Karpas-422 (cell line): ENCODE results near the gene CAMSAP1. TPM values are rescaled to one million over a fixed set of nuclear protein-coding genes. Genes with fewer than 3 reads are reported as not detected.
A peak's percentile ranks its signal among the peaks of the same experiment; 100 is the strongest.

Source experiments
- DNase-seq: peaks from one replicate; pipeline ENCODE4 v3.0.0-alpha.2; 2015
- H2AFZ ChIP-seq: fragments of 200-600 bp; sonication (generic); 2 replicates; pipeline ENCODE4 v1.6.1; 2014; ENCODE audit warnings: antibody characterized with exemption, low read length, mixed read lengths
- H3K27ac ChIP-seq: fragments of 200-600 bp; sonication (generic); 2 replicates; pipeline ENCODE4 v1.5.1; 2014; ENCODE audit warnings: mild to moderate bottlenecking, low read length, moderate library complexity
- H3K27me3 ChIP-seq: fragments of 200-600 bp; sonication (generic); 2 replicates; pipeline ENCODE4 v1.6.1; 2014; ENCODE audit warnings: low read length, mixed read lengths
- H3K36me3 ChIP-seq: fragments of 200-600 bp; sonication (generic); 2 replicates; pipeline ENCODE4 v1.6.1; 2014; ENCODE audit warnings: low read length, mixed read lengths; ENCODE audit not compliant: insufficient read depth
- H3K4me1 ChIP-seq: fragments of 200-600 bp; sonication (generic); 2 replicates; pipeline ENCODE4 v1.6.1; 2014; ENCODE audit warnings: mild to moderate bottlenecking, low read length, mixed read lengths
- H3K4me2 ChIP-seq: fragments of 200-600 bp; sonication (generic); 2 replicates; pipeline ENCODE4 v1.6.1; 2014; ENCODE audit warnings: low read length, low read depth, mild to moderate bottlenecking; ENCODE audit not compliant: poor library complexity, severe bottlenecking
- H3K4me3 ChIP-seq: fragments of 200-600 bp; sonication (generic); 2 replicates; pipeline ENCODE4 v1.5.1; 2014; ENCODE audit warnings: mild to moderate bottlenecking, antibody characterized with exemption, low read length, mixed read lengths
- H3K79me2 ChIP-seq: fragments of 200-600 bp; sonication (generic); 2 replicates; pipeline ENCODE4 v1.6.1; 2014; ENCODE audit warnings: mild to moderate bottlenecking, low read length, mixed read lengths
- H3K9ac ChIP-seq: fragments of 200-600 bp; sonication (generic); 2 replicates; pipeline ENCODE4 v1.6.0; 2014; ENCODE audit warnings: low read length
- H3K9me2 ChIP-seq: fragments of 200-600 bp; sonication (generic), shearing (Covaris generic); replicated peaks from 2 replicates; pipeline ENCODE4 v1.6.0; 2014; ENCODE audit warnings: mild to moderate bottlenecking, low read length, moderate library complexity; ENCODE audit not compliant: insufficient read depth
- H3K9me3 ChIP-seq: fragments of 300-700, 200-600 bp; sonication (generic); 2 replicates; pipeline ENCODE4 v1.6.1; 2014; ENCODE audit warnings: low read length, mixed read lengths
- H4K20me1 ChIP-seq: fragments of 200-600 bp; sonication (generic); 2 replicates; pipeline ENCODE4 v1.6.1; 2014; ENCODE audit warnings: mild to moderate bottlenecking, antibody characterized with exemption, low read length, low read depth; ENCODE audit not compliant: insufficient read depth
- total RNA-seq: library from RNA; depleted of rRNA; stranded (reverse); fragments of >200 nt; shearing (Covaris generic); gene quantifications from 2 replicates; pipeline ENCODE4 v1.2.3, GENCODE V29; 2014; ENCODE audit warnings: low replicate concordance

The CAMSAP1 gene
- total RNA-seq, 1 experiment from 2014 or later, result 26.9 TPM

DNA sequence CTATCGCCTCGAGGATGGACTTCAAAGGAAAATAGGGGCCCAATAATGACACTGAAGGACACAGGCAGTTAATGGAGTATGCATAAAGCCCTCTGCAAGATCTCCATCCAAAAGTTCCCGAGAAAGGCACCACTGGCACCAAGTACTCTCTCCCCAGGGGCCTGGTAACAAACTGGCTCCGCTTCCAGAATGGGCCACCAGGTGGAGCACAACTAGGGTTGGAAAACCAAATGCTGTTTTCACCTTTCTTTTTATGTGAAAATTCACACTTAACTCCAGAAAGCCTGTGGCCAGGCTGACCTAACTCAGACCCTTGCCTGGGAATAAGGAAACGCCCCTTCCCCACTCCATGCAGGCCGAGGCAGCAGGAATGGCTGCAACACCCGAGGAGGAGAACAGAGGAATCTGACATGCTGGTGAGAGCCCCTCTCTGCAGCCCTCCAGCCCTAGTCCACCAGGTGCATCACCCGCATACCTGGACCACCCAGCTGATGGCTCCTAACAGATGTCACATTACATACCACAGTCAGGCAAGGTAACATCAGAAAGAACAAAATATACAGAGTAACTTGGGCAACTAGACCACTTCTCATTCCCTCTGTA, 42.8 kb downstream of the CAMSAP1 start:
- no peak overlapping the region for H2AFZ ChIP-seq
- no peaks in the 10 kb centered on the region; the same call in none of the 2 replicates for H4K20me1 ChIP-seq

DNA sequence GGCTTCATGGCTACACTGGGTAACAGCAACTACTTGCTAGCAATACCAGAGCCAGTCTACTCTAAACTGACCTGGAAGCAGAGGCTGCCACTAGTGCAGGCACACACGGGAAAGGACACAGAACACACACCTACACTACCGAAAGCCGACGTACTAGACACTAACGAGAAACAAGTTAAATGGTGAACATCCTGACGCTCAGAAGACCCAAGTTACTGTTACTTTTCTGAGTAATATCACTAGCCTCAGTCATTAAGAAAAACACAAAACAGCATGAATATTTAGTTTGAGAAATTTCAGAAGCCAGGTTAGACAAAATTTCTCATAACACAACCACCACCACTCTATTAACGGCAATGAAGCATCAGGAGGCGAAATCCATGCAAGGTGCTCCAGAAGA, 44.5 kb downstream of the CAMSAP1 start:
- peaks cover 6% of the 10 kb centered on the region; the same call in 1 of the 2 replicates for H3K36me3 ChIP-seq
- H3K27me3 ChIP-seq, result no peaks in the 10 kb centered on the region
- DNase-seq, result no peak
- H3K4me2 ChIP-seq, result no peak overlapping the region
- no peaks in the 10 kb centered on the region for H3K9me3 ChIP-seq
- H3K9me2 ChIP-seq, result no peaks in the 10 kb centered on the region
- H3K4me1 ChIP-seq, result peaks cover 7% of the 10 kb centered on the region
- H3K79me2 ChIP-seq, result peaks cover 76% of the 10 kb centered on the region
- H2AFZ ChIP-seq, result no peak overlapping the region
- H4K20me1 ChIP-seq, result no peaks in the 10 kb centered on the region; the same call in 1 of the 2 replicates
- no peak overlapping the region for H3K27ac ChIP-seq
- no peak overlapping the region for H3K4me3 ChIP-seq
- no peak overlapping the region for H3K9ac ChIP-seq

More for the DNA sequence above, 42.8 kb downstream of the CAMSAP1 start:
- H3K9me2 ChIP-seq, result no peaks in the 10 kb centered on the region
- peaks cover 19% of the 10 kb centered on the region for H3K4me1 ChIP-seq
- DNase-seq, result peak; percentile 85
- no peaks in the 10 kb centered on the region for H3K9me3 ChIP-seq
- H3K4me2 ChIP-seq, result no peak overlapping the region
- H3K9ac ChIP-seq, result no peak overlapping the region
- no peaks in the 10 kb centered on the region for H3K27me3 ChIP-seq
- peaks cover 87% of the 10 kb centered on the region for H3K79me2 ChIP-seq
- no peak overlapping the region for H3K4me3 ChIP-seq
- no peak overlapping the region for H3K27ac ChIP-seq
- peaks cover 6% of the 10 kb centered on the region; the same call in 1 of the 2 replicates for H3K36me3 ChIP-seq

DNA sequence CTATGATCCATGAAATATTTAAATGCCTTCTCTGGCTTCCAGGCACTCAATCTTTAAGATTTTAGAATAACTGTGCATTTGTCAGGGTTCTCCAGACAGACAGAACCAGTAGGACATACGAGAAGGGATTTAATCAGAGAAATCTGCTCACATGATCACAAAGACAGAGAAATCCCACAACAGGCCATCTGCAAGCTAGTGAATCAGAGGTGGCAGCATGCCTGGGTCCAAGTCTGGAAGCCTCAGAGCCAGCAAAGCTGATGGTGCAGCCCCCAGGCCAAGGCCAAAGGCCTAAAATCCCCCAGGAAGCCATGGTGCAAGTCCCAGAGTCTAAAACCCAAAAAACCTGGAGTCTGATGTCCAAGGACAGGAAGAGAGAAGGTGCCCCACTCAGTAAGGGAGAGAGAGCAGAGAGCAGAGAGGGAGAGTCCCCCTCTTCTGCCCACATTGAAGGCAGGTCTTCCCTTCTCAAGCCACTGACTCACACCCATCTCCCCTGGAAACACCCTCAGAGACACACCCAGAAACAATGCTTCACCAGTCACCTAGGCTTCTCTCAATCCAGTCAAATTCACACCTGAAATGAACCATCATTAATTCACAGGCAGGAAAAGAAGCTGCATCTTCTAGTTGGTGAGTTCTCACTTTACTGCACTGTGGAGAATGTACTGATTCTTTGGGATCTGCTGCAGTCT, 48.7 kb downstream of the CAMSAP1 start:
- H3K79me2 ChIP-seq, result peaks cover 46% of the 10 kb centered on the region
- H3K4me3 ChIP-seq, result no peak overlapping the region
- no peaks in the 10 kb centered on the region for H3K9me3 ChIP-seq
- H3K9ac ChIP-seq, result no peak overlapping the region
- H3K4me1 ChIP-seq, result no peaks in the 10 kb centered on the region
- H4K20me1 ChIP-seq, result no peaks in the 10 kb centered on the region
- H3K4me2 ChIP-seq, result no peak overlapping the region
- DNase-seq, result no peak
- H3K9me2 ChIP-seq, result no peaks in the 10 kb centered on the region
- no peak overlapping the region for H3K27ac ChIP-seq
- H3K36me3 ChIP-seq, result peaks cover 6% of the 10 kb centered on the region; the same call in 1 of the 2 replicates
- no peak overlapping the region for H2AFZ ChIP-seq
- H3K27me3 ChIP-seq, result no peaks in the 10 kb centered on the region

DNA sequence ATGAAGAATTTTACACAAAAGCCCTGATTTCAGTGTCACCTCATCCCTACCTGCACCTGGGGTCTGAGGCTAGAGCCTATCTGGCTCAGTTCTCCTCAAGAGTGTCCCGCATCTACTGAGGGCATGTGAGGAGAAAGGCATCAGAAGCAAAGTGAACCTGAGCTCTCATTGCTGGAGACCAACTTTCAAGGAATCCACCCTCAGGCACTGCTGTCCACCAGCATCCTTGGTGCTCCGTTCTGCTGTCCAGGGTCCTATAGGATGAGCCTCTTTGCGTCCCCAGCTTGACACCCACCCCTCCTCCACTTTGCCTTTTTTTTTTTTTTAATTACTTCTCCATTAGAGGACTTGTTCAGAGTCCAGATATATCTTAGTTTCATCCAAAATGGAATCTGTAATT, 49.5 kb downstream of the CAMSAP1 start:
- Histone ChIP-seq H3K9me3 (no peaks in the 10 kb centered on the region), H4K20me1 (no peaks in the 10 kb centered on the region), H3K4me3 (no peak overlapping the region), H3K4me2 (no peak overlapping the region), H2AFZ (no peak overlapping the region), H3K27ac (no peak overlapping the region), H3K9ac (no peak overlapping the region), H3K9me2 (no peaks in the 10 kb centered on the region), H3K79me2 (peaks cover 44% of the 10 kb centered on the region), H3K27me3 (no peaks in the 10 kb centered on the region), H3K36me3 (peaks cover 3% of the 10 kb centered on the region; the same call in 1 of the 2 replicates), H3K4me1 (0 out of 2 replicates have a peak, but pooled peaks cover 2% of the 10 kb centered on the region)
- DNase-seq, result no peak

DNA sequence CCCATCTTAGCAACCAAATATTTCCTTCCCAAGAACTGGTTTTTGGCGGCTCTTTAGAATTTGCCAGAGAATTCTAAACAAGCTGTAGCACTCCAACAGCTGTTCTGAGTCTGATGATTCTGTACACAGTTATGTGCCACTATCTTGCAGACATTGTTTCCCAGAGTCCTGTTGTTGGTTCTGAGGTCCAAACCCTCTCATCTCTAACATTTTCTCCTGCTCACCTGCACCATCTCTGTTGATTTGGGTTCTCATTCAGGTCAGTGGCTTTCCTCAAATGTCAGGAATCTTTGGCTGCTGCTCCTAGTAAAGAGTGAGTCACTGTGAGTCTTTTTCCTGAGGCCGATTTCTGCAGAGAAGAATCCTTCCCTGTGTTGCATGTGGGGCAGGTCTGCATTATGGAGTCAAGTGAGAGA, 50.0 kb downstream of the CAMSAP1 start:
- no peak overlapping the region for H3K9ac ChIP-seq
- H3K9me2 ChIP-seq, result no peaks in the 10 kb centered on the region
- 0 out of 2 replicates have a peak, but pooled peaks cover 4% of the 10 kb centered on the region for H3K4me1 ChIP-seq
- no peak overlapping the region for H3K4me2 ChIP-seq
- H4K20me1 ChIP-seq, result no peaks in the 10 kb centered on the region
- H3K27me3 ChIP-seq, result no peaks in the 10 kb centered on the region
- no peak overlapping the region for H3K4me3 ChIP-seq
- H3K79me2 ChIP-seq, result peaks cover 41% of the 10 kb centered on the region
- no peak for DNase-seq
- no peak overlapping the region for H2AFZ ChIP-seq
- no peak overlapping the region for H3K27ac ChIP-seq
- H3K9me3 ChIP-seq, result no peaks in the 10 kb centered on the region
- H3K36me3 ChIP-seq, result no peaks in the 10 kb centered on the region

DNA sequence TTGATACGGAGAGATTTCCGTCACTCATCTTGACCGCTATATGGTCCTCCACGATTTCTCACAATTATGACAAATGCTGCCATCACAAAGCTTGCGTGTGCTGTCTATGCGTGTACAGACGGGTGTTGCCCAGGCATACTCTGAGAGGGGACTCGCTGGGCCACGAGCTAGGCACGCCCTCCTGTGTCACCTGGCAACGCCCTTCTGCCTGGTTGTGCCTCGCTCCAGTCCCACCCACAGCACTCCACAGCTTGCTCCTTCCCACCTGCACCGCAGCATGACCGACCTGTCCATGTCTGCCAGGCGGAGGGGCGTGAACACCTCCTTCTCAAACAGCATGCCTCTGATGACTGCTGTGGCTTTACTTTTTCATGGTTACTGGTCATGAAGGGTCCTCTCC, 55.6 kb downstream of the CAMSAP1 start:
- no peaks in the 10 kb centered on the region for H4K20me1 ChIP-seq
- DNase-seq, result no peak
- peaks cover 50% of the 10 kb centered on the region for H3K79me2 ChIP-seq
- no peak overlapping the region for H3K4me2 ChIP-seq
- peaks cover 38% of the 10 kb centered on the region for H3K4me1 ChIP-seq
- no peak overlapping the region for H2AFZ ChIP-seq
- no peak overlapping the region for H3K4me3 ChIP-seq
- no peaks in the 10 kb centered on the region for H3K27me3 ChIP-seq
- H3K9me2 ChIP-seq, result no peaks in the 10 kb centered on the region
- no peak overlapping the region for H3K27ac ChIP-seq
- H3K9me3 ChIP-seq, result no peaks in the 10 kb centered on the region
- no peak overlapping the region for H3K9ac ChIP-seq
- H3K36me3 ChIP-seq, result 0 out of 2 replicates have a peak, but pooled peaks cover 6% of the 10 kb centered on the region

DNA sequence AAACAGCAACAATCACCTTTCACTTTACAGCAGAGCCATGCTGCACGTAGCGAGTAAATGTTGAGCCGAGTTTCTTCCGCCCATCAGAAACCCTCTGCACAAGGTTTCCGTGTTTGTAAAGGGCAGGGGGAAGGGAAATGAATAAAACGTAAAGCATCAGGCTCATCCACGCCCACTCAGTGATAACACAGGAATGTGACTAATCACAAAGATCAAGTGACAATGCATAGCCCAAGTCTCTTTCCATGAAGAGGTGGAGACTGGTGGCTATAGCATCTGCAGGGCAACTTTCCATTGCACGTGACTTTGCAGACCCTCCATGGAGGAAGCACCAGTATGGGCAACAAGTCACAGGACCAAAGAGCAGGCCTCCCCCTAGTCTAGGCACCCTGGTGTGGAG, 56.6 kb downstream of the CAMSAP1 start:
- DNase-seq, result no peak
- no peak overlapping the region for H3K4me3 ChIP-seq
- no peaks in the 10 kb centered on the region for H3K9me2 ChIP-seq
- H3K9ac ChIP-seq, result no peak overlapping the region
- H3K27me3 ChIP-seq, result no peaks in the 10 kb centered on the region
- peaks cover 57% of the 10 kb centered on the region for H3K79me2 ChIP-seq
- H3K4me2 ChIP-seq, result no peak overlapping the region
- no peak overlapping the region for H2AFZ ChIP-seq
- 0 out of 2 replicates have a peak, but pooled peaks cover 6% of the 10 kb centered on the region for H3K36me3 ChIP-seq
- H3K27ac ChIP-seq, result no peak overlapping the region
- no peaks in the 10 kb centered on the region for H3K9me3 ChIP-seq
- peaks cover 38% of the 10 kb centered on the region for H3K4me1 ChIP-seq
- no peaks in the 10 kb centered on the region for H4K20me1 ChIP-seq

DNA sequence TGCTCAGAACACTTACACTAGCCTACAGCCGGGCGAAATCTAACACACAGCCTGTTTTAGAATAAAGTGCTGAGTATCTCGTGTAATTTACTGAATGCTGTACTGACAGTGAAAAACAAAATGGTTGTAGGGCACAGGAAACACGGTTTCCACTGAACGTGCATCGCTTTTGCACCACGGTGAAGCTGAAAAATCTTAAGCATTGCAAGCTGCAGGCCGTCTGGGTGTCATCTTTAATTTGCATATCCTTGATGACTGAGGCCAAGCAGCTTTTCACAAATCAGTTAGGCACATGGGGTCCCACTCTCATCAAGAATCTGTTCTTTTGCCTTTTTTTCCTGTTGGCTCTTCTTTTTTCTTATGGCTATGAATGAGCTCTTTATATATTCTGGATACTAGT, 58.2 kb downstream of the CAMSAP1 start:
- H3K27ac ChIP-seq, result peak overlapping the region; percentile 81
- H2AFZ ChIP-seq, result no peak overlapping the region
- H3K36me3 ChIP-seq, result 0 out of 2 replicates have a peak, but pooled peaks cover 6% of the 10 kb centered on the region

More for the DNA sequence above, 58.2 kb downstream of the CAMSAP1 start:
- Histone ChIP-seq H3K9ac (peak overlapping the region; percentile 28), H3K9me3 (no peaks in the 10 kb centered on the region), H3K4me2 (peak overlapping the region; percentile 69), H3K4me3 (peak overlapping the region; percentile 10; the same call in 1 of the 2 replicates), H3K9me2 (no peaks in the 10 kb centered on the region), H3K79me2 (peaks cover 60% of the 10 kb centered on the region), H3K4me1 (peaks cover 38% of the 10 kb centered on the region), H3K27me3 (no peaks in the 10 kb centered on the region), H4K20me1 (no peaks in the 10 kb centered on the region)
- DNase-seq, result peak; percentile 81
